OCI-M2 (cell line): ENCODE data around the gene TSPAN18.

ENCODE experiments used
- DNase-seq: peaks from one replicate; lab custom pipeline; 2025; ENCODE audit not compliant: unreplicated experiment; lab: John Stamatoyannopoulos, UW

The TSPAN18 gene

GRCh38 chr11:44952500-44953260, 225.9 kb downstream of the TSPAN18 start:
- DNase-seq, result no peak

GRCh38 chr11:44954051-44954906, 227.5 kb downstream of the TSPAN18 start:
- no peak for DNase-seq

- DNase-seq, result no peak
Measured at GRCh38 chr11:44955015-44955738, 228.4 kb downstream of the TSPAN18 start.

- DNase-seq, result no peak
Measured at GRCh38 chr11:44957040-44957515, 230.3 kb downstream of the TSPAN18 start.

GRCh38 chr11:44957776-44958564, 231.2 kb downstream of the TSPAN18 start:
- no peak for DNase-seq

- DNase-seq, result no peak
Measured at GRCh38 chr11:44959064-44959463, 232.3 kb downstream of the TSPAN18 start.

GRCh38 chr11:44960200-44960845, 233.6 kb downstream of the TSPAN18 start:
- DNase-seq, result no peak

- DNase-seq, result no peak
Measured at GRCh38 chr11:44962464-44962863, 235.7 kb downstream of the TSPAN18 start.

- DNase-seq, result no peak
Measured at GRCh38 chr11:44963136-44963535, 236.4 kb downstream of the TSPAN18 start.

- DNase-seq, result no peak
Measured at GRCh38 chr11:44963948-44964347, 237.2 kb downstream of the TSPAN18 start.

- no peak for DNase-seq
Measured at GRCh38 chr11:44964526-44965209, 237.9 kb downstream of the TSPAN18 start.

GRCh38 chr11:44966694-44967093, 239.9 kb downstream of the TSPAN18 start:
- no peak for DNase-seq

GRCh38 chr11:44967930-44968496, 241.3 kb downstream of the TSPAN18 start:
- no peak for DNase-seq

GRCh38 chr11:44968510-44968909, 241.7 kb downstream of the TSPAN18 start:
- DNase-seq, result no peak

- no peak for DNase-seq
Measured at GRCh38 chr11:44969651-44970252, 243.0 kb downstream of the TSPAN18 start.

GRCh38 chr11:44970293-44970692, 243.5 kb downstream of the TSPAN18 start:
- no peak for DNase-seq

- DNase-seq, result no peak
Measured at GRCh38 chr11:44971185-44971584, 244.4 kb downstream of the TSPAN18 start.

- no peak for DNase-seq
Measured at GRCh38 chr11:44972746-44973435, 246.1 kb downstream of the TSPAN18 start.
